ENCODE results near the gene C14orf132. TPM values are rescaled to one million over a fixed set of nuclear protein-coding genes. Genes with fewer than 3 reads are reported as not detected.

C14orf132 gene
- total RNA-seq, 1 donor from 2014 or later = 552 TPM

DNA sequence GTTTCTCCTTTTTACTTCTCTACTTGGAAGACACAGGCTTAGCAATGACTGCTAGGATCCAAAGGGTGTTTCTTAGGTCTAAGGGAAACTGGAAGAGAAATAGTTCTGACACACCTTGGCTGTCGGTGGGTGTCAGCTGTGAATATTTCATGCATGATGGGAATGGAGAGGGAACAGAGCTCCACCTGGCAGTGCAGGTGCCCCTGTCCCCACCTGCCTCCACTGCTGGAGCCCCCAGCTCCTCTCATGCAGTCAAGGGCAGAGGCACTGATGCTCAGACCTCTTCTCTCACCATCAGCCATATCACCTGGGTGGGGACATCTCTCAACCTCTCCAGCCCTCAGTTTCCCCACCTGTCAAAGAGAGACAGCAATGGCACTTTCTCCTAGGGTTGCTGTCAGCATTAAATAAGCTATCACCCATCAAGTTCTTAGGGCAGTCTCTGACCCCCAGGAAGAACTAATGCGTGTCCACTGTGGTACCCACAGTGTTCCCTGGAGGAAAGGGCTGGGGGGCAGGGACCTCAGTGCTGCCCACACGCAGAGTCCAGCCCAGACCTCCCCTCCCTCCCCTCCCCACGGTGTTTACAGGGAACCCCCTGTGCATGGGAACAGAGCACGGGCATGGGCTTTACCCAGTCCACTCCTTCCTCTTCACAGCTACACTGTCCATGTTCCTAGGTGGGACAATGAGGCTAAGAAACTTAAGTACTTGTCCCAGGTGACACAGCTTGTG lies 69.1 kb downstream of the C14orf132 start:
- H3K9me3 Mint-ChIP-seq (ENCODE audit: unreplicated experiment) = peaks cover 11% of the 10 kb centered on the region
- H3K36me3 Mint-ChIP-seq (ENCODE audit: unreplicated experiment) = no peaks in the 10 kb centered on the region
- no peak overlapping the region for H3K27ac Mint-ChIP-seq (ENCODE audit: unreplicated experiment)
- DNase-seq = no peak
- H3K4me1 Mint-ChIP-seq (ENCODE audit: low read depth, unreplicated experiment) = peaks cover 22% of the 10 kb centered on the region
- H3K4me3 Mint-ChIP-seq (ENCODE audit: unreplicated experiment) = no peak overlapping the region
- TF ChIP-seq, protein P1, sequence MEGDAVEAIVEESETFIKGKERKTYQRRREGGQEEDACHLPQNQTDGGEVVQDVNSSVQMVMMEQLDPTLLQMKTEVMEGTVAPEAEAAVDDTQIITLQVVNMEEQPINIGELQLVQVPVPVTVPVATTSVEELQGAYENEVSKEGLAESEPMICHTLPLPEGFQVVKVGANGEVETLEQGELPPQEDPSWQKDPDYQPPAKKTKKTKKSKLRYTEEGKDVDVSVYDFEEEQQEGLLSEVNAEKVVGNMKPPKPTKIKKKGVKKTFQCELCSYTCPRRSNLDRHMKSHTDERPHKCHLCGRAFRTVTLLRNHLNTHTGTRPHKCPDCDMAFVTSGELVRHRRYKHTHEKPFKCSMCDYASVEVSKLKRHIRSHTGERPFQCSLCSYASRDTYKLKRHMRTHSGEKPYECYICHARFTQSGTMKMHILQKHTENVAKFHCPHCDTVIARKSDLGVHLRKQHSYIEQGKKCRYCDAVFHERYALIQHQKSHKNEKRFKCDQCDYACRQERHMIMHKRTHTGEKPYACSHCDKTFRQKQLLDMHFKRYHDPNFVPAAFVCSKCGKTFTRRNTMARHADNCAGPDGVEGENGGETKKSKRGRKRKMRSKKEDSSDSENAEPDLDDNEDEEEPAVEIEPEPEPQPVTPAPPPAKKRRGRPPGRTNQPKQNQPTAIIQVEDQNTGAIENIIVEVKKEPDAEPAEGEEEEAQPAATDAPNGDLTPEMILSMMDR (IDR thresholded peaks at IDR 0.05; ENCODE audit: partially characterized antibody, unreplicated experiment) = no peak
- H3K27me3 Mint-ChIP-seq (ENCODE audit: unreplicated experiment) = peaks cover 13% of the 10 kb centered on the region

DNA sequence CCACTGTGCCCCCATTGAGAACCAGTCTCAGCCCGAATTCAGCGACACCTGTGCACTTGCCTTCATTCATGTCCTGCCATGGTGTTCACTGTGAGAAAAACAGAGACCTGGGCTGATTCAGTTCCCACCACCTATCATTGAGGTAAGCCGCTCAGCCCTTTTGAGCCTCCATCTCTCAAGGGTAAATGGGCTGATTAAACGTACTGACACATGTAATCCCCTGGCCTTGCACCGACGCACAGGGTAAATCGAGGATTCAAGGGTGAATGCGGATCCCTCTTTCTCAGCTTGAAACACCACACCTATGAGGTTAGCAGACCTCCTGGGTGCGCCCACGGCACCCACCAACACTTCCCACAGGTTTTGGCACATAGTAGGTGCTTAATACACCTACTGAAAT lies 69.7 kb downstream of the C14orf132 start:
- H3K27me3 Mint-ChIP-seq (ENCODE audit: unreplicated experiment) = peaks cover 11% of the 10 kb centered on the region
- H3K4me1 Mint-ChIP-seq (ENCODE audit: low read depth, unreplicated experiment) = peaks cover 22% of the 10 kb centered on the region
- H3K4me3 Mint-ChIP-seq (ENCODE audit: unreplicated experiment) = no peak overlapping the region
- TF ChIP-seq, protein P1 (IDR thresholded peaks at IDR 0.05; ENCODE audit: partially characterized antibody, unreplicated experiment) = no peak
- H3K36me3 Mint-ChIP-seq (ENCODE audit: unreplicated experiment) = no peaks in the 10 kb centered on the region
- no peak for DNase-seq
- peaks cover 9% of the 10 kb centered on the region for H3K9me3 Mint-ChIP-seq (ENCODE audit: unreplicated experiment)
- H3K27ac Mint-ChIP-seq (ENCODE audit: unreplicated experiment) = no peak overlapping the region

DNA sequence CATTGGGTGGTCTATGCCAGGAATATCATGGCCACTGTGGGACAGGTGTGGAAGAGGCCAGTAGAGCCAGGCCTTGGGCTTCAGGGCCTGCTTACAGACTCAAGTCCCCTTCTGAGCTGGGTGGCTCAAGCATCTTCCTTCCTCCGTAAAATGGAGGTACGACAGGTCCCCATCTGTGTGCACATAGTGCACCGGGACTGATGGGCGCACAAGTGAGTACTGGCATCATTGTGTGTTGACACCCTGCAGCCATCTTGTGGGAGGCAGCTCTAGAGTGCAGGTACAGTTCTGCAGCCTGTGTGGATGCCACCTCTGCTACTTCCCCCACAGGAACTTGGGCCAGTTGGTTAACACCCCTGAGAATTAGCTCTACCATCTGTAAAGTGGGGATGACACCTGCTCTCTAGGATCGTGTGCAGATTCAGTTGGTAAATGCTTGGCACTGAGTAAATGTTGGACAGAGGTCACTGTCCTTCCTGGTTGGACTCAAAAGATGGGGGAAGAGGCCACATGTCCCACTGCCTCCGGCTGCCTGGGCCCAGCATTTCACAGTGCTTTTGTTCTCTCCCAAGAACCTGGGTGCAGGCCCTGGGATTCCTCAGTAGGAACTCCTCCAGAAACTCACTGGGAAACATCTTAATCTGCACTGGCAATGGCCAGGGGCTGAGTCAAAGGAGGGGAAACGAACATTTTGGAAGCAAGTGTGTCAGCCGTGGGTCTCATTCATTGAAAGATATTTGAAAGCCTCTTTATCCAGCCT lies 70.6 kb downstream of the C14orf132 start:
- Mint-ChIP-seq H3K4me1 (ENCODE audit: low read depth, unreplicated experiment) (peaks cover 20% of the 10 kb centered on the region), H3K36me3 (ENCODE audit: unreplicated experiment) (no peaks in the 10 kb centered on the region), H3K27me3 (ENCODE audit: unreplicated experiment) (peaks cover 11% of the 10 kb centered on the region), H3K27ac (ENCODE audit: unreplicated experiment) (no peak overlapping the region), H3K9me3 (ENCODE audit: unreplicated experiment) (peaks cover 14% of the 10 kb centered on the region), H3K4me3 (ENCODE audit: unreplicated experiment) (no peak overlapping the region)
- TF ChIP-seq, protein P1 (IDR thresholded peaks at IDR 0.05; ENCODE audit: partially characterized antibody, unreplicated experiment) = no peak
- no peak for DNase-seq

DNA sequence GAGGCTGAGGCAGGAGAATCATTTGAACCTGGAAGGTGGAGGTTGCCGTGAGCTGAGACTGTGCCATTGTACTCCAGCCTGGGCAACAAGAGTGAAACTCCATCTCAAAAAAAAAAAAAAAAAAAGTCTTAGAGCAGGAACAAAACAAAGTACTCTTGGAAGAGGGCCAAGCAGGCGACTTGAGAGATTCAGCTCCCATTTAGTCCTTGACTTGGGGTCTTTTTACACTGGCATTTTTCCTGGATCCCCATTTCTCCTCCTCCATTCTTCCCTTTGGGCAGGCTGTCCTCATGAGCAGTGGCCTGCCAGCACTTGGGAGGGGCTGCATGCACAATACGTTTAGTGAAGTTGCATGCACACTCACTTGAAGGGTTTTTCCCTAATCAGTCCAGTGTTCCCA lies 72.9 kb downstream of the C14orf132 start:
- no peaks in the 10 kb centered on the region for H3K36me3 Mint-ChIP-seq (ENCODE audit: unreplicated experiment)
- DNase-seq = no peak
- H3K4me1 Mint-ChIP-seq (ENCODE audit: low read depth, unreplicated experiment) = peaks cover 4% of the 10 kb centered on the region
- H3K4me3 Mint-ChIP-seq (ENCODE audit: unreplicated experiment) = no peak overlapping the region
- H3K27me3 Mint-ChIP-seq (ENCODE audit: unreplicated experiment) = peaks cover 9% of the 10 kb centered on the region
- TF ChIP-seq, protein P1 (IDR thresholded peaks at IDR 0.05; ENCODE audit: partially characterized antibody, unreplicated experiment) = no peak
- H3K27ac Mint-ChIP-seq (ENCODE audit: unreplicated experiment) = no peak overlapping the region
- H3K9me3 Mint-ChIP-seq (ENCODE audit: unreplicated experiment) = peaks cover 13% of the 10 kb centered on the region

DNA sequence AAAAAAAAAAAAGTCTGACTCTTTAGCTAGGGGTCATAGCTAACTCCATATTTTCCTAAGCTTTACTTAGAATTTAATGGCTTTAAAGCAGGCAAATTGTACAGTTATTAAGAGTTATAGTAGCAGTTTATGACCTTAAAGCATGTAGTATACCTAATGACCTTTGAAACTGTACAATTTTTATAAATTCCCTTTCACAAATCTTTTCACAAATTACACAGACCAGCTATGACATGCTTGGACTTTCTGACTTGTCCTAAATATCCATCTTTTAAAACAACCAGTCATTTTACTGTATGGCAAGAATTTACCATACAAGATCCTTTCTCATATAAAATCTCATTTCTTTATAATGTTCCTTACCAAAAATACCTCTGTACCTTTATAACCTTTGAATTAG lies 74.8 kb downstream of the C14orf132 start:
- Mint-ChIP-seq H3K27me3 (ENCODE audit: unreplicated experiment) (peaks cover 7% of the 10 kb centered on the region), H3K36me3 (ENCODE audit: unreplicated experiment) (no peaks in the 10 kb centered on the region), H3K4me3 (ENCODE audit: unreplicated experiment) (no peak overlapping the region), H3K9me3 (ENCODE audit: unreplicated experiment) (peaks cover 13% of the 10 kb centered on the region), H3K27ac (ENCODE audit: unreplicated experiment) (no peak overlapping the region), H3K4me1 (ENCODE audit: low read depth, unreplicated experiment) (no peaks in the 10 kb centered on the region)
- DNase-seq = no peak
- TF ChIP-seq, protein P1 (IDR thresholded peaks at IDR 0.05; ENCODE audit: partially characterized antibody, unreplicated experiment) = no peak

Measured in glutamatergic neuron (in vitro differentiated cells).